Liver (tissue), 9 donors: ENCODE data around the gene ZNF292. TPM values are rescaled to one million over a fixed set of nuclear protein-coding genes. Genes with fewer than 3 reads are reported as not detected.

Source experiments
- DNase-seq: peaks from one replicate; pipeline ENCODE4 v3.0.0-alpha.2; 2017; ENCODE audit warnings: low spot score
- H3K27ac ChIP-seq, 2 donors: one replicate each; pipeline ENCODE4 v1.7.0; 2013; ENCODE audit warnings: inconsistent platforms in 2 of 2, low read length in 2 of 2, control low read depth in 1 of 2, low read depth in 1 of 2, mild to moderate bottlenecking in 1 of 2
- H3K27me3 ChIP-seq, 4 donors: one replicate each; pipeline versions ENCODE4 v1.6.1 to v1.7.0; 2013; ENCODE audit warnings: low read length in 3 of 4, inconsistent platforms in 1 of 4, mild to moderate bottlenecking in 1 of 4, moderate library complexity in 1 of 4; ENCODE audit not compliant: control insufficient read depth in 4 of 4, insufficient read depth in 4 of 4
- H3K36me3 ChIP-seq, 4 donors: one replicate each; pipeline versions ENCODE4 v1.6.1 to v1.7.0; 2013; ENCODE audit warnings: low read length in 3 of 4, mild to moderate bottlenecking in 3 of 4, low read depth in 1 of 4, moderate library complexity in 1 of 4; ENCODE audit not compliant: control insufficient read depth in 4 of 4, insufficient read depth in 3 of 4
- H3K4me1 ChIP-seq, 4 donors: one replicate each; pipeline versions ENCODE4 v1.6.1 to v1.7.0; 2013; ENCODE audit warnings: low read length in 3 of 4, mild to moderate bottlenecking in 3 of 4, moderate library complexity in 1 of 4; ENCODE audit not compliant: control insufficient read depth in 4 of 4, insufficient read depth in 4 of 4
- H3K4me3 ChIP-seq, 3 donors: one replicate each; pipeline versions ENCODE4 v1.6.1 to v1.7.0; 2013; ENCODE audit warnings: low read length in 3 of 3, control low read depth in 1 of 3, low read depth in 1 of 3, mild to moderate bottlenecking in 1 of 3
- H3K9ac ChIP-seq, 2 donors: one replicate each; pipeline ENCODE4 v1.7.0; 2013; ENCODE audit warnings: low read length in 2 of 2, mild to moderate bottlenecking in 2 of 2, moderate library complexity in 2 of 2, control low read depth in 1 of 2, low read depth in 1 of 2
- H3K9me3 ChIP-seq, 4 donors: one replicate each; pipeline versions ENCODE4 v1.6.1 to v1.7.0; 2013; ENCODE audit warnings: low read length in 3 of 4; ENCODE audit not compliant: control insufficient read depth in 4 of 4
- EGR1 ChIP-seq, 2 donors: IDR thresholded peaks; 2 replicates each; pipeline ENCODE4 v1.6.1; 2016 to 2018; ENCODE audit warnings: antibody characterized with exemption in 2 of 2, low read depth in 2 of 2
- FOXA1 ChIP-seq: IDR thresholded peaks from 2 replicates; pipeline ENCODE4 v1.6.1; 2016; ENCODE audit warnings: antibody characterized with exemption
- FOXA2 ChIP-seq: IDR thresholded peaks from 2 replicates; pipeline ENCODE4 v1.6.1; 2016; ENCODE audit warnings: antibody characterized with exemption
- GABPA ChIP-seq, 2 donors: IDR thresholded peaks in 1 of 2; conservative IDR thresholded peaks in 1 of 2; 2 replicates each; pipeline ENCODE4 v1.6.1; 2016; ENCODE audit warnings: antibody characterized with exemption in 2 of 2, mild to moderate bottlenecking in 1 of 2, moderate library complexity in 1 of 2
- HNF4A ChIP-seq, 2 donors: conservative IDR thresholded peaks; 2 replicates each; pipeline ENCODE4 v1.6.1; 2016; ENCODE audit warnings: antibody characterized with exemption in 2 of 2, mild to moderate bottlenecking in 2 of 2
- HNF4G ChIP-seq: IDR thresholded peaks from 2 replicates; pipeline ENCODE4 v1.6.1; 2016; ENCODE audit warnings: antibody characterized with exemption
- JUND ChIP-seq, 2 donors: IDR thresholded peaks; 2 replicates each; pipeline ENCODE4 v1.6.1; 2016; ENCODE audit warnings: antibody characterized with exemption in 2 of 2
- NR2F2 ChIP-seq: IDR thresholded peaks from 2 replicates; pipeline ENCODE4 v1.6.1; 2016; ENCODE audit warnings: antibody characterized with exemption
- RAD21 ChIP-seq, 2 donors: IDR thresholded peaks; 2 replicates each; pipeline ENCODE4 v1.6.1; 2016; ENCODE audit warnings: antibody characterized with exemption in 2 of 2, mild to moderate bottlenecking in 2 of 2
- RXRA ChIP-seq, 2 donors: IDR thresholded peaks; 2 replicates each; pipeline ENCODE4 v1.6.1; 2017 to 2018; ENCODE audit warnings: antibody characterized with exemption in 2 of 2, mild to moderate bottlenecking in 1 of 2
- SP1 ChIP-seq: IDR thresholded peaks from 2 replicates; pipeline ENCODE4 v1.6.1; 2018; ENCODE audit warnings: antibody characterized with exemption, mild to moderate bottlenecking
- TAF1 ChIP-seq: conservative IDR thresholded peaks from 2 replicates; pipeline ENCODE4 v1.6.1; 2016; ENCODE audit warnings: antibody characterized with exemption, mild to moderate bottlenecking
- YY1 ChIP-seq: IDR thresholded peaks from 2 replicates; pipeline ENCODE4 v1.6.1; 2016; ENCODE audit warnings: antibody characterized with exemption, mild to moderate bottlenecking
- WGBS: extraction: QIAGEN DNeasy Blood & Tissue Kit; methylation state at CpG from one replicate; pipeline ENCODE4 v1.1.7; 2013; 5-methylcytosine and 5-hydroxymethylcytosine counted together
- polyA plus RNA-seq, 2 donors: library from polyadenylated mRNA; stranded (reverse) in 1 of 2; unstranded in 1 of 2; fragments of 200-250 nt in 1 of 2; fragments of >200 nt in 1 of 2; fragmentation: Nextera tagmentation in 1 of 2; extraction: Ambion mirVana in 1 of 2; gene quantifications; one replicate each; pipeline versions ENCODE4 v1.2.1 to v1.2.3, GENCODE V29; 2013 to 2015
- total RNA-seq, 2 donors: library from RNA; depleted of rRNA; stranded (reverse); fragments of >200 nt; gene quantifications; one replicate each; pipeline ENCODE4 v1.2.3, GENCODE V29; 2014
- TF ChIP-seq, protein P1 (sequence below): IDR thresholded peaks from 2 replicates; pipeline ENCODE4 v1.6.1; 2016; ENCODE audit warnings: antibody characterized with exemption
- TF ChIP-seq, protein P2 (sequence below): IDR thresholded peaks from 2 replicates; pipeline ENCODE4 v1.6.1; 2016; ENCODE audit warnings: antibody characterized with exemption
- TF ChIP-seq, protein P3 (sequence below): IDR thresholded peaks from 2 replicates; pipeline ENCODE4 v1.6.1; 2016; ENCODE audit warnings: antibody characterized with exemption
- TF ChIP-seq, protein P4 (sequence below): fragments of 150-350 bp; IDR thresholded peaks from 2 replicates; pipeline ENCODE4 v1.5.1; 2017; ENCODE audit warnings: improper control_type of control experiment, low read depth, low read length; ENCODE audit not compliant: missing input control
- TF ChIP-seq, protein P5 (sequence below): IDR thresholded peaks from 2 replicates; pipeline ENCODE4 v1.6.1; 2016; ENCODE audit warnings: antibody characterized with exemption, mild to moderate bottlenecking
- donor health status: healthy.
- donor health status: healthy.
- donor health status: healthy.
- donor health status: healthy.
- donor health status: healthy.

The ZNF292 gene
- total and polyA plus RNA-seq, 4 donors, result 2.7 to 16.4 (median 12.5) TPM

DNA sequence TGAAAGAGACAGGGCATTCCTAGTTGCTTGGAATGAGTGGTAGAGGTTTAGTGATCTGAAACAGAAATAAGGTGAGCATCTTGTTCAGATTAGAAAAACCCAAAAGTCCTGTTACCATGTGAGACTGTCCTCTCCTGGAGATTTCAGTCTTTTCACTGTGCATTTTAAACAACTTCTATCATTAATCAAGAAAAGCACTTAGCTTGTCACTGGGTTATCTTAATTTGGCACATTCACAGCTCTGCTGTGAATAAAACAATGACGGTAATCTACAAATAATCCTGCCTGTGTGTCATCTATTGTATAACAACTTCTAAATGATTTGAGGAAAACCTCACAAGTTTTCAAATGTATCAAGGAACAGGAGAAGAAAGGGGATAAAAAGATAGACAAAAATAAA is 157.5 kb downstream of the ZNF292 start:
- H3K4me1 ChIP-seq, result no peaks in the 10 kb centered on the region
- TF ChIP-seq, protein P1, sequence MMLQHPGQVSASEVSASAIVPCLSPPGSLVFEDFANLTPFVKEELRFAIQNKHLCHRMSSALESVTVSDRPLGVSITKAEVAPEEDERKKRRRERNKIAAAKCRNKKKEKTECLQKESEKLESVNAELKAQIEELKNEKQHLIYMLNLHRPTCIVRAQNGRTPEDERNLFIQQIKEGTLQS, result no peak
- TF ChIP-seq RXRA (IDR thresholded peaks at IDR 0.05) (no peak), YY1 (no peak), HNF4G (no peak), JUND (IDR thresholded peaks at IDR 0.05) (no peak), NR2F2 (no peak), GABPA (IDR thresholded peaks at IDR 0.05 in 1 of 2, conservative IDR thresholded peaks at IDR 0.05 in 1 of 2) (no peak), HNF4A (conservative IDR thresholded peaks at IDR 0.05) (no peak), RAD21 (IDR thresholded peaks at IDR 0.05) (no peak), EGR1 (IDR thresholded peaks at IDR 0.05; ENCODE audit: low read depth in 2 of 2) (no peak), FOXA2 (no peak), FOXA1 (no peak), TAF1 (no peak), SP1 (no peak)
- TF ChIP-seq, protein P2, sequence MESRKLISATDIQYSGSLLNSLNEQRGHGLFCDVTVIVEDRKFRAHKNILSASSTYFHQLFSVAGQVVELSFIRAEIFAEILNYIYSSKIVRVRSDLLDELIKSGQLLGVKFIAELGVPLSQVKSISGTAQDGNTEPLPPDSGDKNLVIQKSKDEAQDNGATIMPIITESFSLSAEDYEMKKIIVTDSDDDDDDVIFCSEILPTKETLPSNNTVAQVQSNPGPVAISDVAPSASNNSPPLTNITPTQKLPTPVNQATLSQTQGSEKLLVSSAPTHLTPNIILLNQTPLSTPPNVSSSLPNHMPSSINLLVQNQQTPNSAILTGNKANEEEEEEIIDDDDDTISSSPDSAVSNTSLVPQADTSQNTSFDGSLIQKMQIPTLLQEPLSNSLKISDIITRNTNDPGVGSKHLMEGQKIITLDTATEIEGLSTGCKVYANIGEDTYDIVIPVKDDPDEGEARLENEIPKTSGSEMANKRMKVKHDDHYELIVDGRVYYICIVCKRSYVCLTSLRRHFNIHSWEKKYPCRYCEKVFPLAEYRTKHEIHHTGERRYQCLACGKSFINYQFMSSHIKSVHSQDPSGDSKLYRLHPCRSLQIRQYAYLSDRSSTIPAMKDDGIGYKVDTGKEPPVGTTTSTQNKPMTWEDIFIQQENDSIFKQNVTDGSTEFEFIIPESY, result no peak
- TF ChIP-seq, protein P3, sequence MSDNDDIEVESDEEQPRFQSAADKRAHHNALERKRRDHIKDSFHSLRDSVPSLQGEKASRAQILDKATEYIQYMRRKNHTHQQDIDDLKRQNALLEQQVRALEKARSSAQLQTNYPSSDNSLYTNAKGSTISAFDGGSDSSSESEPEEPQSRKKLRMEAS, result no peak
- TF ChIP-seq, protein P4, sequence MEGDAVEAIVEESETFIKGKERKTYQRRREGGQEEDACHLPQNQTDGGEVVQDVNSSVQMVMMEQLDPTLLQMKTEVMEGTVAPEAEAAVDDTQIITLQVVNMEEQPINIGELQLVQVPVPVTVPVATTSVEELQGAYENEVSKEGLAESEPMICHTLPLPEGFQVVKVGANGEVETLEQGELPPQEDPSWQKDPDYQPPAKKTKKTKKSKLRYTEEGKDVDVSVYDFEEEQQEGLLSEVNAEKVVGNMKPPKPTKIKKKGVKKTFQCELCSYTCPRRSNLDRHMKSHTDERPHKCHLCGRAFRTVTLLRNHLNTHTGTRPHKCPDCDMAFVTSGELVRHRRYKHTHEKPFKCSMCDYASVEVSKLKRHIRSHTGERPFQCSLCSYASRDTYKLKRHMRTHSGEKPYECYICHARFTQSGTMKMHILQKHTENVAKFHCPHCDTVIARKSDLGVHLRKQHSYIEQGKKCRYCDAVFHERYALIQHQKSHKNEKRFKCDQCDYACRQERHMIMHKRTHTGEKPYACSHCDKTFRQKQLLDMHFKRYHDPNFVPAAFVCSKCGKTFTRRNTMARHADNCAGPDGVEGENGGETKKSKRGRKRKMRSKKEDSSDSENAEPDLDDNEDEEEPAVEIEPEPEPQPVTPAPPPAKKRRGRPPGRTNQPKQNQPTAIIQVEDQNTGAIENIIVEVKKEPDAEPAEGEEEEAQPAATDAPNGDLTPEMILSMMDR, result no peak
- TF ChIP-seq, protein P5, sequence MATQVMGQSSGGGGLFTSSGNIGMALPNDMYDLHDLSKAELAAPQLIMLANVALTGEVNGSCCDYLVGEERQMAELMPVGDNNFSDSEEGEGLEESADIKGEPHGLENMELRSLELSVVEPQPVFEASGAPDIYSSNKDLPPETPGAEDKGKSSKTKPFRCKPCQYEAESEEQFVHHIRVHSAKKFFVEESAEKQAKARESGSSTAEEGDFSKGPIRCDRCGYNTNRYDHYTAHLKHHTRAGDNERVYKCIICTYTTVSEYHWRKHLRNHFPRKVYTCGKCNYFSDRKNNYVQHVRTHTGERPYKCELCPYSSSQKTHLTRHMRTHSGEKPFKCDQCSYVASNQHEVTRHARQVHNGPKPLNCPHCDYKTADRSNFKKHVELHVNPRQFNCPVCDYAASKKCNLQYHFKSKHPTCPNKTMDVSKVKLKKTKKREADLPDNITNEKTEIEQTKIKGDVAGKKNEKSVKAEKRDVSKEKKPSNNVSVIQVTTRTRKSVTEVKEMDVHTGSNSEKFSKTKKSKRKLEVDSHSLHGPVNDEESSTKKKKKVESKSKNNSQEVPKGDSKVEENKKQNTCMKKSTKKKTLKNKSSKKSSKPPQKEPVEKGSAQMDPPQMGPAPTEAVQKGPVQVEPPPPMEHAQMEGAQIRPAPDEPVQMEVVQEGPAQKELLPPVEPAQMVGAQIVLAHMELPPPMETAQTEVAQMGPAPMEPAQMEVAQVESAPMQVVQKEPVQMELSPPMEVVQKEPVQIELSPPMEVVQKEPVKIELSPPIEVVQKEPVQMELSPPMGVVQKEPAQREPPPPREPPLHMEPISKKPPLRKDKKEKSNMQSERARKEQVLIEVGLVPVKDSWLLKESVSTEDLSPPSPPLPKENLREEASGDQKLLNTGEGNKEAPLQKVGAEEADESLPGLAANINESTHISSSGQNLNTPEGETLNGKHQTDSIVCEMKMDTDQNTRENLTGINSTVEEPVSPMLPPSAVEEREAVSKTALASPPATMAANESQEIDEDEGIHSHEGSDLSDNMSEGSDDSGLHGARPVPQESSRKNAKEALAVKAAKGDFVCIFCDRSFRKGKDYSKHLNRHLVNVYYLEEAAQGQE, result no peak
- DNase-seq, result no peak
- no peaks in the 10 kb centered on the region for H3K9me3 ChIP-seq
- no peaks in the 10 kb centered on the region for H3K36me3 ChIP-seq
- H3K9ac ChIP-seq, result no peak overlapping the region
- peaks cover 0 to 10% (median 0%) of the 10 kb centered on the region in 4 donors for H3K27me3 ChIP-seq
- H3K4me3 ChIP-seq, result no peak overlapping the region
- 40% methylated on average over 1 of the region's 1 CpG for WGBS
- no peak overlapping the region for H3K27ac ChIP-seq

Other genes with a start within 250 kb of the ZNF292 start
- not detected for gene HTR1E, start 218.0 kb upstream of the ZNF292 start, total RNA-seq
- not detected for gene HTR1E, start 218.0 kb upstream of the ZNF292 start, polyA plus RNA-seq
- gene CGA, start 60.5 kb upstream of the ZNF292 start, total RNA-seq, result not detected
- gene CGA, start 60.5 kb upstream of the ZNF292 start, polyA plus RNA-seq, result not detected
- 1 to 10 TPM; 4.6 to 6.1 TPM for gene SMIM8, start 167.0 kb downstream of the ZNF292 start, total RNA-seq
- gene SMIM8, start 167.0 kb downstream of the ZNF292 start, polyA plus RNA-seq, result 1 to 10 TPM; 2.3 to 5.9 TPM
- gene GJB7, start 173.7 kb downstream of the ZNF292 start, total RNA-seq, result not detected
- gene GJB7, start 173.7 kb downstream of the ZNF292 start, polyA plus RNA-seq, result under 1 TPM in 1 of 2 donors, not detected in 1; 0.32 TPM
- 1 to 10 TPM in 1 of 2 donors, under 1 TPM in 1; 0.79 to 3.0 TPM for gene C6orf163, start 189.2 kb downstream of the ZNF292 start, total RNA-seq
- under 1 TPM; 0.09 to 0.56 TPM for gene C6orf163, start 189.2 kb downstream of the ZNF292 start, polyA plus RNA-seq